ENCODE results near the gene CASP3.

GRCh38 chr4:184636144-184636543, 13.1 kb downstream of the CASP3 start:
- TF ChIP-seq CTCF (conservative IDR thresholded peaks at IDR 0.05; ENCODE audit: low read depth, low read length): no peak
- TF ChIP-seq EZH2phosphoT487 (IDR thresholded peaks at IDR 0.05; ENCODE audit: borderline replicate concordance, low read length): no peak
